Fibroblast of lung (primary cell): ENCODE results near the gene KCTD10. TPM values are rescaled to one million over a fixed set of nuclear protein-coding genes. Genes with fewer than 3 reads are reported as not detected.

Experiments used
- DNase-seq, 2 donors: peaks; one replicate each; pipeline versions ENCODE4 v3.0.0 to v3.0.0-alpha.2; 2010; ENCODE audit warnings: low read depth in 2 of 2
- H2AFZ ChIP-seq: 2 replicates; pipeline ENCODE4 v1.5.1; 2012; ENCODE audit warnings: low read length, control low read depth, inconsistent platforms
- H3K27ac ChIP-seq: 2 replicates; pipeline ENCODE4 v1.5.1; 2011; ENCODE audit warnings: low read length, control low read depth; ENCODE audit not compliant: insufficient read depth
- H3K27me3 ChIP-seq: 2 replicates; pipeline ENCODE4 v1.5.1; 2011; ENCODE audit warnings: mild to moderate bottlenecking, low read length; ENCODE audit not compliant: control insufficient read depth, insufficient read depth
- H3K36me3 ChIP-seq: 2 replicates; pipeline ENCODE4 v1.5.1; 2011; ENCODE audit warnings: low read length; ENCODE audit not compliant: control insufficient read depth, insufficient read depth
- H3K4me1 ChIP-seq: 2 replicates; pipeline ENCODE4 v1.5.1; 2011; ENCODE audit warnings: low read length; ENCODE audit not compliant: control insufficient read depth, insufficient read depth; ENCODE audit errors: extremely low read depth
- H3K4me2 ChIP-seq: 2 replicates; pipeline ENCODE4 v1.5.1; 2011; ENCODE audit warnings: low read length, control low read depth; ENCODE audit not compliant: insufficient read depth; ENCODE audit errors: extremely low read depth
- H3K4me3 ChIP-seq, 4 experiments: fragments of 200-600 bp in 1 of 4; sonication (generic) in 1 of 4; replicated peaks in 1 of 4; 2 replicates each; pipeline ENCODE4 v1.5.1; 2011 to 2016; ENCODE audit warnings: low read length in 4 of 4, low read depth in 3 of 4, mild to moderate bottlenecking in 3 of 4, control low read depth in 2 of 4, inconsistent platforms in 1 of 4, mixed read lengths in 1 of 4; ENCODE audit not compliant: insufficient read depth in 1 of 4; ENCODE audit errors: control extremely low read depth in 1 of 4
- H3K79me2 ChIP-seq: 2 replicates; pipeline ENCODE4 v1.5.1; 2012; ENCODE audit warnings: mild to moderate bottlenecking, low read length, inconsistent platforms; ENCODE audit not compliant: control insufficient read depth, insufficient read depth
- H3K9ac ChIP-seq: 2 replicates; pipeline ENCODE4 v1.5.1; 2011; ENCODE audit warnings: mild to moderate bottlenecking, low read length, control low read depth; ENCODE audit not compliant: insufficient read depth
- H3K9me3 ChIP-seq: 2 replicates; pipeline ENCODE4 v1.5.1; 2012; ENCODE audit warnings: low read depth, low read length; ENCODE audit not compliant: control insufficient read depth, insufficient read depth
- H4K20me1 ChIP-seq: 2 replicates; pipeline ENCODE4 v1.5.1; 2011; ENCODE audit warnings: low read length; ENCODE audit not compliant: control insufficient read depth, insufficient read depth; ENCODE audit errors: extremely low read depth
- EZH2 ChIP-seq: IDR thresholded peaks from 2 replicates; pipeline ENCODE4 v1.5.1; 2012; ENCODE audit warnings: low read length, control low read depth, mild to moderate bottlenecking; ENCODE audit errors: missing control alignments
- polyA plus RNA-seq, 2 donors: library from polyadenylated mRNA; depleted of rRNA in 1 of 2; stranded (reverse) in 1 of 2; unstranded in 1 of 2; fragments of >200 nt; gene quantifications; 2 replicates each; pipeline ENCODE4 v1.2.1, GENCODE V29; 2011 to 2012; ENCODE audit warnings: missing spikeins in 1 of 2
- total RNA-seq: library from RNA; depleted of rRNA; stranded (reverse); fragments of >200 nt; gene quantifications from 2 replicates; pipeline ENCODE4 v1.2.1, GENCODE V29; 2014
- TF ChIP-seq, protein P1 (sequence below), 2 donors: IDR thresholded peaks in 1 of 2; conservative IDR thresholded peaks in 1 of 2; 1 replicate in 1 of 2; 2 replicates in 1 of 2; pipeline ENCODE4 v1.5.1; 2011 to 2012; ENCODE audit warnings: low read length in 2 of 2, control low read depth in 1 of 2, inconsistent platforms in 1 of 2, low read depth in 1 of 2, mild to moderate bottlenecking in 1 of 2

KCTD10 gene
- total and polyA plus RNA-seq, 2 donors (not counting 1 experiment from before 2014, with no cell fraction given), result 106 to 190 TPM

GRCh38 chr12:109447482-109447881 lies 29.6 kb downstream of the KCTD10 start:
- peaks cover 6% of the 10 kb centered on the region for H3K4me1 ChIP-seq
- peaks cover 17% of the 10 kb centered on the region for H3K36me3 ChIP-seq
- no peaks in the 10 kb centered on the region for H4K20me1 ChIP-seq
- no peak for TF ChIP-seq EZH2
- TF ChIP-seq, protein P1, sequence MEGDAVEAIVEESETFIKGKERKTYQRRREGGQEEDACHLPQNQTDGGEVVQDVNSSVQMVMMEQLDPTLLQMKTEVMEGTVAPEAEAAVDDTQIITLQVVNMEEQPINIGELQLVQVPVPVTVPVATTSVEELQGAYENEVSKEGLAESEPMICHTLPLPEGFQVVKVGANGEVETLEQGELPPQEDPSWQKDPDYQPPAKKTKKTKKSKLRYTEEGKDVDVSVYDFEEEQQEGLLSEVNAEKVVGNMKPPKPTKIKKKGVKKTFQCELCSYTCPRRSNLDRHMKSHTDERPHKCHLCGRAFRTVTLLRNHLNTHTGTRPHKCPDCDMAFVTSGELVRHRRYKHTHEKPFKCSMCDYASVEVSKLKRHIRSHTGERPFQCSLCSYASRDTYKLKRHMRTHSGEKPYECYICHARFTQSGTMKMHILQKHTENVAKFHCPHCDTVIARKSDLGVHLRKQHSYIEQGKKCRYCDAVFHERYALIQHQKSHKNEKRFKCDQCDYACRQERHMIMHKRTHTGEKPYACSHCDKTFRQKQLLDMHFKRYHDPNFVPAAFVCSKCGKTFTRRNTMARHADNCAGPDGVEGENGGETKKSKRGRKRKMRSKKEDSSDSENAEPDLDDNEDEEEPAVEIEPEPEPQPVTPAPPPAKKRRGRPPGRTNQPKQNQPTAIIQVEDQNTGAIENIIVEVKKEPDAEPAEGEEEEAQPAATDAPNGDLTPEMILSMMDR (conservative IDR thresholded peaks at IDR 0.05 in 1 of 2, IDR thresholded peaks at IDR 0.05 in 1 of 2; ENCODE audit: low read depth in 1 of 2, low read length in 2 of 2), result no peak
- no peak overlapping the region for H2AFZ ChIP-seq
- no peak overlapping the region for H3K9ac ChIP-seq
- DNase-seq, result no peak
- H3K4me2 ChIP-seq, result no peak overlapping the region
- peaks cover 38% of the 10 kb centered on the region for H3K79me2 ChIP-seq
- no peak overlapping the region for H3K27ac ChIP-seq
- H3K4me3 ChIP-seq, result no peak overlapping the region
- no peaks in the 10 kb centered on the region for H3K9me3 ChIP-seq
- no peaks in the 10 kb centered on the region for H3K27me3 ChIP-seq

DNA sequence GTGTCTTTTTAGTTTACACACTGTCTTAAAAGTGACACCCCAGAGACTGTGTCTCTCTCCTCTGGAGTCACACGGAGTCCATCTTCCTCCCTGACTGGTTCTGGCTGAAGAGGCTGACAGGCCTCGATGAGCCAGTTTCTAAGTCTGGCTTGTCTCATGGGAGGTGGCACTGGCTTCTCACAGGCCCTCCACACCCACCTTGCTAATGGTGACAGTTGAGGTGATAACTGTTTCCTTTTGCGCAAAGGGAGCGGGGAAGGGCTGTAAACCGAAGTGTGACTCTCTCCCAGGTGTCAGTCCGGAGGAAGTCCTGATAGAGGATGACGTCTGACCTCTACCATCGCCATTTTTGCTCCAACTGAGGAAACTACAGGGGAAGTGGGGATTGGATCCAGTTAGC lies 30.2 kb downstream of the KCTD10 start:
- no peaks in the 10 kb centered on the region for H3K9me3 ChIP-seq
- peaks cover 35% of the 10 kb centered on the region for H3K79me2 ChIP-seq
- no peak for TF ChIP-seq EZH2
- TF ChIP-seq, protein P1 (conservative IDR thresholded peaks at IDR 0.05 in 1 of 2, IDR thresholded peaks at IDR 0.05 in 1 of 2; ENCODE audit: low read depth in 1 of 2, low read length in 2 of 2), result no peak
- no peaks in the 10 kb centered on the region for H3K27me3 ChIP-seq
- H3K27ac ChIP-seq, result no peak overlapping the region
- H2AFZ ChIP-seq, result no peak overlapping the region
- DNase-seq, result no peak
- H3K4me2 ChIP-seq, result no peak overlapping the region
- no peak overlapping the region for H3K4me3 ChIP-seq
- no peak overlapping the region for H3K9ac ChIP-seq
- H3K4me1 ChIP-seq, result peaks cover 6% of the 10 kb centered on the region
- H3K36me3 ChIP-seq, result peaks cover 17% of the 10 kb centered on the region
- no peaks in the 10 kb centered on the region for H4K20me1 ChIP-seq

GRCh38 chr12:109445191-109445609 lies 31.9 kb downstream of the KCTD10 start:
- no peak overlapping the region for H2AFZ ChIP-seq
- no peak overlapping the region for H3K4me3 ChIP-seq
- H3K4me2 ChIP-seq, result no peak overlapping the region
- peaks cover 10% of the 10 kb centered on the region for H3K36me3 ChIP-seq
- DNase-seq, result peak; percentile 47 to 71
- no peaks in the 10 kb centered on the region for H4K20me1 ChIP-seq
- no peak overlapping the region for H3K27ac ChIP-seq
- no peak for TF ChIP-seq EZH2
- TF ChIP-seq, protein P1 (conservative IDR thresholded peaks at IDR 0.05 in 1 of 2, IDR thresholded peaks at IDR 0.05 in 1 of 2; ENCODE audit: low read depth in 1 of 2, low read length in 2 of 2), result no peak
- H3K79me2 ChIP-seq, result peaks cover 21% of the 10 kb centered on the region
- no peak overlapping the region for H3K9ac ChIP-seq
- H3K9me3 ChIP-seq, result no peaks in the 10 kb centered on the region
- H3K27me3 ChIP-seq, result no peaks in the 10 kb centered on the region
- peaks cover 6% of the 10 kb centered on the region for H3K4me1 ChIP-seq
